Airway epithelial cell (primary cell): ENCODE results near the gene GNRHR. TPM values are rescaled to one million over a fixed set of nuclear protein-coding genes. Genes with fewer than 3 reads are reported as not detected.

Source experiments
- total RNA-seq: library from RNA; depleted of rRNA; stranded (reverse); fragments of >200 nt; gene quantifications from 2 replicates; pipeline ENCODE4 v1.2.3, GENCODE V29; 2015

GNRHR gene, protein sequence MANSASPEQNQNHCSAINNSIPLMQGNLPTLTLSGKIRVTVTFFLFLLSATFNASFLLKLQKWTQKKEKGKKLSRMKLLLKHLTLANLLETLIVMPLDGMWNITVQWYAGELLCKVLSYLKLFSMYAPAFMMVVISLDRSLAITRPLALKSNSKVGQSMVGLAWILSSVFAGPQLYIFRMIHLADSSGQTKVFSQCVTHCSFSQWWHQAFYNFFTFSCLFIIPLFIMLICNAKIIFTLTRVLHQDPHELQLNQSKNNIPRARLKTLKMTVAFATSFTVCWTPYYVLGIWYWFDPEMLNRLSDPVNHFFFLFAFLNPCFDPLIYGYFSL
- total RNA-seq, result 0.07 TPM in 1 of 2 replicates, not detected in the other

GRCh38 chr4:67754288-67754687, at the start of gene GNRHR:
TSS of gene GNRHR (minus strand) at chr4:67754388. CDS start at chr4:67754335, 53 bp downstream.

GRCh38 chr4:67700738-67701516, 53.3 kb downstream of the GNRHR start, which contains the start of gene UBA6:
TSS of gene UBA6 (minus strand) at chr4:67701155. CDS start at chr4:67701119, 36 bp downstream.

Other genes starting within 250 kb of the GNRHR start
- 8.9 and 15.0 TPM in 2 replicates for gene CENPC, start 208.9 kb downstream of the GNRHR start, total RNA-seq
- not detected in 2 replicates for gene STAP1, start 195.7 kb downstream of the GNRHR start, total RNA-seq
- gene UBA6, start 53.2 kb downstream of the GNRHR start, total RNA-seq, result 43.9 and 68.1 TPM in 2 replicates
- gene TMPRSS11D, start 129.6 kb upstream of the GNRHR start, total RNA-seq, result 1.8 and 1.9 TPM in 2 replicates
- gene TMPRSS11A, start 209.1 kb upstream of the GNRHR start, total RNA-seq, result 1.4 and 1.5 TPM in 2 replicates